HG02610 (cell line): ENCODE measurements around the gene POLR2M.

ENCODE experiments used
- ATAC-seq: cut with Tn5 transposase; IDR thresholded peaks from one replicate; pipeline ENCODE4 v1.9.1; 2021; ENCODE audit warnings: mild to moderate bottlenecking, moderate library complexity; ENCODE audit not compliant: unreplicated experiment

Gene POLR2M

DNA sequence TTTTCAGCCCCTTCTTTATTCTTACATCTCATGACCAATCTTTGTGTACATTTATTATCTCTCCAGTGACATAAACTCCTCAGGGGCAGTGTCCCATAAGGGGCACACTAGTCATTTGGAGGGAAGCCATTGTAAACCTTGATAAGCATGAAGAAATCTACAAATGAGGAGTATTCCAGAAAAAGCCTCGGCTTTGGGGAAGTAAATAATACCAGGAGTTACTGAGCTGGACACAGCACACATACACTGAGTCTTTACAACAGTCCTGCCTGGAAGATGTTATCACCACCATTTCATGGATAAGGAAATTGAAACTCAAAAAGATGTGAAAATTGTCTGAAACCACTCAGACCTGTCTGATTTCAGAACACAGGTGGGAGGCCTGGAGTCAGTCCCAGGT lies 15.4 kb upstream of the POLR2M start:
- no peak for ATAC-seq

GRCh38 chr15:57692709-57693108 lies 13.8 kb upstream of the POLR2M start:
- ATAC-seq = no peak

DNA sequence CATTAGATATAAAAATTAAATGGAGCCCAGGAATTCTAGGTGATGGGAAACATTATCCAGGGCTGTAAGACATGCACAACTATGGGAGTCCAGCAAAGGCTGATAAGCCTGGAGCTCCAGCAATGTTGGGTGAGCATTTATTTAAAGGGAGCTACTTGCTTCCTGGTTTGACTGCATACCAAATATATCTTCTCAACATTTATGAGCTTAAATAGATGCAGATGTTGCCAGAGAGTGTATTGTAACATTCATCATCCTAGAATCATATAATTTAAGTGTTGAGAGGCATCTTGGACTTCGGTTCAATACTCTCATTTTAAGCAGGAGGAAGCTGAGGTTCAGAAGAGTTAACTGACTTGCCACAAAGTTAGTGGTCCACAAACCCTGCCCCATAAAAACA lies 12.2 kb upstream of the POLR2M start:
- no peak for ATAC-seq

- ATAC-seq = no peak
These were observed 10.4 kb upstream of the POLR2M start for GRCh38 chr15:57696146-57696545.

DNA sequence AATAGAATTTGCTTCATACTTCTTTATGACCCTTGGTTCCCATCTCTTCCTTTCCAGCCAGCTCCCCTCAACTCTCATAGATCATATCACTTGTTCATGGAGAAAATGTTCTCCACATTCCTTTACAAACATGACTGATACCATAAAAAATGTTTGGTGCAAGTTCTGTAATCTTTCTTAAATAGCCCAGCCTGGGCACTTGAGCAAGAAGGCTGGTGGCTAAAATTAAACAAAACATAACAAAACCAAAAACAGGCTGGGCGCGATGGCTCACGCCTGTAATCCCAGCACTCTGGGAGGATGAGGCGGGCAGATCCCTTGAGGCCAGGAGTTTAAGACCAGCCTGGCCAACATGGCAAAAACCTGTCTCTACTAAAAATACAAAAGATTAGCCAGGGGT lies 8.9 kb upstream of the POLR2M start:
- ATAC-seq = no peak

DNA sequence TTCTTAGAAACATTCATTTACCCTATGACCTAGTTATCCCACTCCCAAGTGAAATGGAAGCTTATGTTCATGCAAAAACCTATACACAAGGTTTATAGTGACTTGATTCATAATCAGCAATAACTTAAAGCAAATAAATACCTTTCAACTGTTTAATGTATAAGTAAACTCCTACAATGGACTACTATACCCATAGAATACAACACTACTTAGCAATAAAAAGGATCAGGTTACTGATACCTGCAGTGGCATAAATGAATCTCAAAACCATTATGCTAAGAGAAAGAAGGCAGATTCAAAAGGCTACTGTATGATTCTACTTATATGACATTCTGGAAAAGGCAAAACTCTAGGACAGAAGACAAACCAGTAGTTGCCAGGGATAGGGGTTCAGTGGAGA lies 8.3 kb upstream of the POLR2M start:
- no peak for ATAC-seq

DNA sequence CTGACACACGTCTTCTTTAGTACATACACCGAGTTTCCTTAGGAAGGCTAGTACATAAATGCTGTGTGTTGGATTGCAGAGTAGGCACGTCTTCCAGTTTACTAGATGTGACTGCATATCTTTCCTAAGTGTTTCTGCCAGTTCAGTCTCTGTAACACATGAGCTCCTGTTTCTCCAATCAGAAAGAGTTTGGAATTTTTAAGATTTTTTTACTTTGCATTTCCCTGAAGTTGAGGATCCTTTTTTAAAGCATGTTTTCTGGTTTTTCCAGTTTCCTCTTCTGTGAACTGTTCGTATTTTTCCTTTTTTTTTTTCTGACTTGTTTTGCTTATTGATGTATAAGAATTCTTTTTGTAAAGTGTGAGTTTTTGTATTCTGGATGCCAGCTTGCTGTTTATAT lies 7.5 kb upstream of the POLR2M start:
- no peak for ATAC-seq

- no peak for ATAC-seq
These were observed 3.1 kb upstream of the POLR2M start for GRCh38 chr15:57703387-57703786.

DNA sequence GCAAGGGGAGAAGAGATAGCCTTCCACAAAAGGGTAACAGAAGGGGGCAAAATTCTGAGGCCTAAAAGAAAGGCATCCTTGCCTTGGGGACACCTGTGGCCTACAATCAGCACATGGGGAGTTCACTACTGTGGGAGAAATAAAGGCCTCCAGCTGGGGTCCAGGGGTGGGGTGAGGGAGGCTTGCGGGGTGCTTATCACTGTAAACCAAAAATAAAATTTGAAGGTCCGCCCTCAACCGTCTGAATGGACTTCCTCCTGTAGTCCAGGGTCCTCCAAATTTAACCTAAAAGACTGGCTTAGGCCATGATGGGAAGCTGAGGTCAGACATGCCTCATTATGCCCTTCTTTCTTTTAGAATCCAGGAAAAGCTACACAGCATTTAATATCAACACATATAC lies 2.1 kb upstream of the POLR2M start:
- ATAC-seq = no peak

- ATAC-seq = no peak
These were observed 639 bp upstream of the POLR2M start for GRCh38 chr15:57705746-57706404.

- no peak for ATAC-seq
These were observed 1.5 kb downstream of the POLR2M start for GRCh38 chr15:57708047-57708446.

GRCh38 chr15:57718309-57718708 lies 11.8 kb downstream of the POLR2M start:
- ATAC-seq = no peak

GRCh38 chr15:57720867-57721266 lies 14.4 kb downstream of the POLR2M start:
- no peak for ATAC-seq

GRCh38 chr15:57726411-57726810 lies 19.9 kb downstream of the POLR2M start:
- ATAC-seq = no peak

- ATAC-seq = no peak
These were observed 20.5 kb downstream of the POLR2M start for GRCh38 chr15:57727031-57727430.

DNA sequence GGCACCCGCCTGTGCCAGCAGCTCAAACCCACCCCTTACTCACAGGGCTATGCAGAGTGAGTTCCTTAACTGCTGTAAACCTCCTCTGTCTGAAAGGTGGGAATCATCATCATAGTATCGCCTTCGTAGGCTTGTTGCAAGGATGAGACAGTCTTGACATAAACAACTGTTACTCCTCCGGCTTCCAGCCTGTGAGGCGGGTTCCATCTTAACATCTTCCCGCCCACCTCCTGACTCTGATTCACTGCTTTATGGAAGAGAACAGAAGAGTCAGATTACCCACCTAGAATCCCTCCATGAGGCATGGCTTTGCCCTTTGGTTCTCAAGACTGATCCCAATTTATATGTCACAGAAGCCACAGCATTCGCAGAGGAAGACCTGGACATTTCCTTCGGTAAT lies 21.9 kb downstream of the POLR2M start:
- ATAC-seq = no peak

DNA sequence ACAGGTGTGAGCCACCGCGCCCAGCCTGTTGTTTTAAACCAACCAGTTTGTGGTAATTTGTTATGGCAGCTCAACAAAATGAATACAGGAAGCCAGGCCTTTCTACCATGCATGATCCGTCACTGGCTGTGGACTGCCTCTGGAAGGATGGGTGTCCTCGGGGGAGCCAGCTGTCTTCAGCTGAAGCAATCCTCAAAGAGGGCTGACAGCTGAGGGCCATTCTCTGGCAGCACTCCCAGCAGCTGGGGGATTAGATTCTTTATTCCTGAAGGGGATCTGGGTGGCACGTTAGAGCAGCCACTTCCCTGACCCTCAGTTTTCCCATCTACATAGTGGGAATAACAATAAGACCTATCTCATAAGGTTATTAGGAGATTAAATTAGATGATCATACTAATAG lies 24.4 kb downstream of the POLR2M start:
- ATAC-seq = no peak

- no peak for ATAC-seq
These were observed 25.1 kb downstream of the POLR2M start for GRCh38 chr15:57731530-57732103.

DNA sequence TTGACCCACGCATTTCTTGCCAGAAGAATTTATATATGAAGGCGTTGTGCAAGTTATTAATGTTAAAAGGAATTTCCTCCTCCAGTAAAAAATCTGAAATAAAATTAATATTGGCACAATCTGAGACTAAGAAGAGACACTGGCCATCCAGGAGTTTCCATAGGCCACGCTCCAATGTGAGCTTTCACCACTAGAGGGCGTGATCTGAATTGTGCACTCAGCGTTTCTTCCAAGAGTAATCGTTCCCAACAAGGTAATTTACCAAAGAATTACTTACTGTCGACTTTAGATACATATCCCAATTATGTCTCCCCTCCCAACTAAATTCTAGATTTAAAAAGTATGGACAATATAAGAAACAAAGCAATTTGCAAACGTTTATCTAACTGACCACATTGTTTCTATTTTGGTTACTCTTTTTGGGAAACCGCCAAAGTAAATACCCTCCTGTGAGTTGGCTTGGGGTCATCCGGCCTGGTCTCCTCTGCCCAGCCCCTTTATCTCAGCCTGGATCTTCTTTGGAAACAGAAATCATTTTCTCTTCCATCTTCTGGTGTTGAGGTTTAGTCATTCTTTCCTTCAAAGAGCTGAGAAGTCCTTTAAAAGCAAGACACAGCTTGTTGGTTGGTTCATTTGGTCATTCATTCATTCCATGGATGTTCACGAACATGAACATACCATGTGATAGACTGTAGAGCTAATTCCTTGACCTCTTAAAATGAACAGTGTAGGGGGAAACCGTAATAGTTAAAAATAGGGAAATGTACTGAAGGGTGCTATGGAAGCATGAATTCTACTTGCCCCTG lies 26.2 kb downstream of the POLR2M start:
- ATAC-seq = no peak

DNA sequence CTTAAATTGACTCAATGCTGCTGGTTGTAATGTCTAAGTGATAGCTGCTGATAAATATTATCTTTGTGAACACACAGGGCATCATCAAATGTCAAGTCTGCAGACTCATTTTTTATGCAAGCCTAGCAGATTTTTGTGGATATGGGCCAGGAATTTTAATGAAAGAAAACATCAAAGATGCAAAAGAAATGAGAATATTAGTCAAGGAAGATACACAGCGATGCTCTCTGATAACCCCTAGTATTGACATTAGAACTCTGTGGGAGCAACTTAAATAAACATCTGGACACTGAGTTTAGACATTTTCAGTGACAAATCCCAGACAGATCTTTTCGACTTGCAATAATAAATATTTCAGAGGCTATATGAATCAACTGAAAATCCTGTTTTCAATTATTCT lies 28.3 kb downstream of the POLR2M start:
- no peak for ATAC-seq

DNA sequence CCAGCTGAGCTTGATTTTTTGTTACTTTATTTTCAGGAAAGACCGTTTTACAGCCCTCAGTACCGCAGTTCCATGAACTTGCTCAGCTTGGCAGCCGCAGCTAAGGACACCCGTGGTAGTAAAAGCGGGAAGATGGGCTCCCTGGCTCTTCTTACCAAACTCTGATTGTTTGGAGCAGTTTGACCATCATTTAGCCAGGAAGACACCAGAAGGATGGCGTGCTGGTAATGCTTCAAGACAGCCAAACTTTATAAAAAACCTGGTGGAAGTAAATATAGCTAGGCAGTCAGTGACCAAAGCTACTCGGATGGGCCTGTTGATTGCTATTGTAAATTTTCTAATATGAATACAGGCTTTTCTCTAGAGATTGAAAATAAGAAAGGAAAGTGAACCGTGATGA lies 28.9 kb downstream of the POLR2M start:
- no peak for ATAC-seq

DNA sequence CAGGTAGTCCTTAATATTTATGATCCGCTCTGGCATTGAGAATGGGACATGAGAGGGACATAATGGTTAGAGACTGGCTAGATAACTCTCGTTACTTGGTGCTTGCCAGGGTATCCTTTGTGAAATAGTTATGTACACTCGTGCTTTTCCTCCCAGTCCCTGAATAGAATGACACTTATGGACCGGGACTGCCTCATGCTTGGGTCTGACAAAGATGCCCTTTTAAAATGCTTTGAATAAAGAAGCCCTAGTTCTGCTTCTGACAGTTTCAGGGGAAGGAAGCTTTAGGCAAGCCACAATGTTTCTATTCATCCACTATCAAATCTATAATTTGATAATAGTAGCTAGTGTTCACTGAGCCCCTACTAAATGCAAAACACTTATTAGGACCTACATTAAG lies 29.4 kb downstream of the POLR2M start:
- no peak for ATAC-seq
